Astrocyte (in vitro differentiated cells and primary cell): ENCODE data around the gene MT4.

ENCODE experiments used
- EZH2 ChIP-seq: IDR thresholded peaks from 2 replicates; pipeline ENCODE4 v1.6.1; 2012; ENCODE audit warnings: mild to moderate bottlenecking, low read length, inconsistent platforms; ENCODE audit not compliant: insufficient read depth
- TF ChIP-seq, protein P1 (sequence below): IDR thresholded peaks from 2 replicates; pipeline ENCODE4 v1.5.1; 2011; ENCODE audit warnings: low read depth, mild to moderate bottlenecking, inconsistent platforms, low read length, moderate library complexity; ENCODE audit not compliant: insufficient read depth

DNA sequence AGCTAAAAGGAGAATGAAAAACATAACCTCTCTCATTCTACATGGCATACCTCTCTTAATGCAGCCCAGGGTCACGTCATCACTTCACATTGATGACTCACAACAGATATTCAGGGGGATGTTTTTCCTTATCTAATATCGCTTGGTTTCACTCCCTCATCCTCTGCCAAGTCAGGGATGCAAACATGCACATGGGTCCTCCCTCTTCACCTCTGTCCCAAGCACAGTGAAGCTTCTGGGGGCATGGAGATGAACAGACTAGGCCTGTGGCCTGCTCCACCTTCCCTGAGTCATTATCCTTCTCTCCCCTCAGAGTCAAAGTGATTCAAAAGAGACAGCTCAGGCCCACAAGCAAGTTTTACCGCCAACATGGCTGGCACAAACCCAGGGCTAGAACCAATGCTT, 41.2 kb downstream of the MT4 start:
- TF ChIP-seq, protein P1, sequence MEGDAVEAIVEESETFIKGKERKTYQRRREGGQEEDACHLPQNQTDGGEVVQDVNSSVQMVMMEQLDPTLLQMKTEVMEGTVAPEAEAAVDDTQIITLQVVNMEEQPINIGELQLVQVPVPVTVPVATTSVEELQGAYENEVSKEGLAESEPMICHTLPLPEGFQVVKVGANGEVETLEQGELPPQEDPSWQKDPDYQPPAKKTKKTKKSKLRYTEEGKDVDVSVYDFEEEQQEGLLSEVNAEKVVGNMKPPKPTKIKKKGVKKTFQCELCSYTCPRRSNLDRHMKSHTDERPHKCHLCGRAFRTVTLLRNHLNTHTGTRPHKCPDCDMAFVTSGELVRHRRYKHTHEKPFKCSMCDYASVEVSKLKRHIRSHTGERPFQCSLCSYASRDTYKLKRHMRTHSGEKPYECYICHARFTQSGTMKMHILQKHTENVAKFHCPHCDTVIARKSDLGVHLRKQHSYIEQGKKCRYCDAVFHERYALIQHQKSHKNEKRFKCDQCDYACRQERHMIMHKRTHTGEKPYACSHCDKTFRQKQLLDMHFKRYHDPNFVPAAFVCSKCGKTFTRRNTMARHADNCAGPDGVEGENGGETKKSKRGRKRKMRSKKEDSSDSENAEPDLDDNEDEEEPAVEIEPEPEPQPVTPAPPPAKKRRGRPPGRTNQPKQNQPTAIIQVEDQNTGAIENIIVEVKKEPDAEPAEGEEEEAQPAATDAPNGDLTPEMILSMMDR = no peak
- no peak for TF ChIP-seq EZH2
